HG02970 (cell line): ENCODE results near the gene RIT1.
"Not testable (repeated sequence)": the region's sequence is repeated elsewhere in the genome, so short reads cannot be mapped to it uniquely, and the experiment has no call there.

Source experiments
- ATAC-seq: cut with Tn5 transposase; IDR thresholded peaks from one replicate; pipeline ENCODE4 v1.9.1; 2021; ENCODE audit warnings: mild to moderate bottlenecking, moderate library complexity, moderate number of reproducible peaks; ENCODE audit not compliant: unreplicated experiment, low FRiP score

RIT1 gene

GRCh38 chr1:155934097-155934935 lies 23.2 kb upstream of the RIT1 start, which contains the start of gene KHDC4:
KHDC4 (minus strand) TSS chr1:155934413; CDS start chr1:155934373, 40 bp downstream.
- ATAC-seq = peak; percentile 92

- peak; percentile 11 for ATAC-seq
Measured at GRCh38 chr1:155933591-155934096, 22.5 kb upstream of the RIT1 start.

GRCh38 chr1:155932487-155932886 lies 21.3 kb upstream of the RIT1 start:
- no peak for ATAC-seq

GRCh38 chr1:155932081-155932480 lies 20.9 kb upstream of the RIT1 start:
- ATAC-seq = no peak

DNA sequence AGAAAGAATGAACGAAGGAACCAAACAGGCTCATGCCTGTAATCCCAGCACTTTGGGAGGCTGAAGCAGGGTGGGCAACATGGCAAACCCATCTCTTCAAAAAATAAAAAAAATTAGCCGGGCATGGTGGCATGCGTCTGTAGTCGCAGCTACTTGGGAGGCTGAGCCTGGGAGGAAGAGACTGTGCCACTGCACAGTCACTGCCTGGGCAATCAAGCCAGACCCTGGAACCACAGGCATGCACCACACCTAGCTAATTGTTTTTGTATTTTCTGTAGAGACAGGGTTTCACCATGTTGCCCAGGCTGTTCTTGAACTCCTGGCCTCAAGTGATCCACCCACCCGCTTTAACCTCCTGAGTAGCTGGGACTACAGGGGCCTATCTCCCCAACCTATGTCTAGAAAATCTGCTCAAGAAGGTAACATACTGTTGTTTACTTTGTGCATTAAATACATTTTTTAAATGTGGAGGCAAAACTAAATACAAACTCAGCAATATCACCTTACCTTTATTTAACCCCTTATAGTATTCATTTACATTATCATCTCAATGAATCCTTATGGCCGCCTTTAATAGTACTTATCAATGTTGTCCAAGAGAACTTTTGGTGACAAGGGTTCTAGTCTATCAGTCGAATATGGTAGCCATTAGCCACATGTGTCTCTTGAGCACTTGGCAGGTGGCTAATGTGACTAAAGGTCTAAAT lies 20.3 kb upstream of the RIT1 start:
- ATAC-seq = no peak

DNA sequence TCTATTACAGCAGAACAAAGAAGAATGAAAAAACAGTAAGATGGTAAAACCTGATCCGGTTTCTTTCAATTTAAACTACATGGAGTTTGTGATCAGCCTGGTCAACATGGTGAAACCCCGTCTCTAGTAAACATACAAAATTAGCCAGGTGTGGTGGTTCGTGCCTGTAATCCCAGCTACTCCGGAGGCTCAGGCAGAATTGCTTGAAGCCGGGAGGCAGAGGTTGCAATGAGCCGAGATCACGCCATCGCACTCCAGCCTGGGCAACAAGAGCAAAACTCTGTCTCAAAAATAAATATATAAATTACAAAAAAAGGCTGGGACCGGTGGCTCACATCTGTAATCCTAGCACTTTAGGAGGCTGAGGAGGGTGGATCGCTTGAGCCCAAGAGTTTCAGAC lies 19.6 kb upstream of the RIT1 start:
- ATAC-seq = not testable (repeated sequence)

DNA sequence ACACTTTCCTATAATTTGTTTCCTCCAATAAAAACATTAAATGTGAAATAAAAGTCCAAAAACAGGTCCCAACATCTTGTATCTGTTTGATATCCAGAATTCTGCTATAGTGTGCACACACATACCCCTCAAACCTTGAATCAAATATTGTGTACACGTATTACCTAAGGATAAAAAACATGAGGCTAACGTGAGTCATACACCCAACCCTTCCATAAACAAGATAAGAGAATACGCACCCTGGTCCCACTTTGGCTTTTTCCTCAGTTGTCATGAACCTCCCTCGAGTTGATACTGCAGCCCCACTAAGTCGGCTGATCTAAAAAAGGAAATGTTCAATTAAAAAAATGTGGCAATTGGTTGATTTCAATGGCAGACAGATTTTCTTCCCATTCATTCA lies 17.9 kb upstream of the RIT1 start:
- no peak for ATAC-seq

DNA sequence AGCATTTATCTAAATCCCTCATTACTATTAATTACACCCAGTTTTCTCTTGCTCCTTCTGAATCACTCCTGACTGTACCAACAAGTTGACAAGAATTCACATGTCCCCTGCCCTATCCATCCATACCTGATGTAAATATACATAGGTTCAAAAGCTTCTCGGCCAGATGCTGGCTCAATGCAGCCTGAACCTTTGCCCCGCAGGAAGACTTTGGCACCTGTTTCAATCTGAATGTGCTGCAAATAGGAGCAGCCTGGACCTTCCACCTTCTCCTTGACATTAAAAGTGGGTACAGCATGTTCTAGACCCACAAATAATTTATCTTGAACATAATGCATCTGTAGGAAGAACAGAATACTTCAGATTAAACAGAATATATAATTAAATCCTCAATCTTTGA lies 14.4 kb upstream of the RIT1 start:
- ATAC-seq = no peak

GRCh38 chr1:155920717-155921116 lies 9.6 kb upstream of the RIT1 start:
- ATAC-seq = no peak

DNA sequence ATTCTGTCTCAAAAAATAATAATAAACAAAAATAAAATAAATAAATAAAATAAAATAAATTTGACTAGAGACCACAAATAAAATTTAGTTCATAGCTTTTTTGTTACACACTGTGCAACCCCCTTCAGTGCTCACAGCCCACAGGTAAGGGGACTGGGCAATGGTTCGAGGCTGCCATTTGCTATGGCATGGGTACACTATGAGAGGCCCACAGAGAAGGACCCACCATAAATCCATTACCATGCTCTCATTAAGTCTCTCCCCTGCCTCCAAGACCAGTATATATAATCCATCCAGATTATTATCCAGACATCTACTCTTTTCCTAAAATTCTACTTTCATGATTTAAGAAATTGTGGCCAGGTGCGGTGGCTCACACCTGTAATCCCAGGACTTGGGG lies 8.7 kb upstream of the RIT1 start:
- no peak for ATAC-seq

DNA sequence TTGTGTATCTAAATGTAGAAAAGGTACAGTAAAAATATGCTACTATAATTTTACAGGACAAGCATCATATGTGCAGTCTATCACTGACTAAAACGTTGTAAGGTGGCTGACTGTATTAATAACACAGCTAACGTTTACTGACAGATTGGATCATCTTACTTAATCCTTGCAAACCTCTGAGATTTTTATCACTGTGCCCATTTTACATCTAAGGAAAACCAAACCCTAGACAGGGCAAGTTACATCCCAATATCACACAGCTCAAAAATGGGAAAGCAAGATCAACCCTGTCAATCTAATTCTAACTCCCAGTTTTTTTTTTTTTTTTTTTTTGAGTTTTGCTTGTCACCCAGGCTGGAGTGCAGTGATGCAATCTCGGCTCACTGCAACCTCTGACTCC lies 7.5 kb upstream of the RIT1 start:
- ATAC-seq = no peak

GRCh38 chr1:155913969-155914757 lies 3.0 kb upstream of the RIT1 start:
- no peak for ATAC-seq

DNA sequence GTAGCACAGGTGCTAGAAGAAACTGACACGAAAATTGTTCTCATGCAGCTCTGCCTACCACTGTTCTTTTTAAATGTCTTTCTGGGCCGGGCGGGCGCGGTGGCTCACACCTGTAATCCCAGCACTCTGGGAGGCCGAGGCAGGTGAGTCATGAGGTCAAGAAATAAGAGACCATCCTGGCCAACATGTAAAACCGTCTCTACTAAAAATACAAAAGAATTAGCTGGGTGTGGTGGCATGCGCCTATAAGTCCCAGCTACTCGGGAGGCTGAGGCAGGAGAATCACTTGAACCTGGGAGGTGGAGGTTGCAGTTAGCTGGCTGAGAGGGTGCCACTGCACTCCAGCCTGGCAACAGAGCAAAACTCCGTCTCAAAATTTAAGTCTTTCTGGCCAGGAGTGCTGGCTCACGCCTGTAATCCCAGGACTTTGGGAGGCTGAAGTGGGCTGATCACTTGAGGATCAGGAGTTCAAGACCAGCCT lies 947 bp upstream of the RIT1 start:
- ATAC-seq = no peak

GRCh38 chr1:155910621-155911121 lies 478 bp downstream of the RIT1 start:
- peak; percentile 17 for ATAC-seq

DNA sequence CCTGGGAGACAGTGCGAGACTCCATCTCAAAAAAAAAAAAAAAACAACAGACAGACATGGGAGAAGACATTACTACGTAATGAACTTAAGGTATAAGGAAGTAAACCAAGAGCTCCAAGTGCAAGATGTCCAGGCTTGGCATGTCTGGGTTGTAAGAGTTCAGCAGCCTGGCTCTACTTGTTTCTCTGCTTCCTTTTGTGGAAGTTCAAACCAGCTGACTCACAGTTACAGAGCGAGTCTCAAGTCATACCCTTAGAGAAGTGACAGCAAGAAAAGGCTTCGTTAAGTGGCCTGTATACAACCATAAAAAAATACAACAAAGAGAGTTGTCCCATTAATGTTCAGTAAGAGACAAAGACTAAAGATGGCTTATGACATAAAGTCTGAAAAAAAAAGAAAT lies 1.3 kb downstream of the RIT1 start:
- no peak for ATAC-seq

GRCh38 chr1:155904261-155904660 lies 6.9 kb downstream of the RIT1 start:
- no peak for ATAC-seq

DNA sequence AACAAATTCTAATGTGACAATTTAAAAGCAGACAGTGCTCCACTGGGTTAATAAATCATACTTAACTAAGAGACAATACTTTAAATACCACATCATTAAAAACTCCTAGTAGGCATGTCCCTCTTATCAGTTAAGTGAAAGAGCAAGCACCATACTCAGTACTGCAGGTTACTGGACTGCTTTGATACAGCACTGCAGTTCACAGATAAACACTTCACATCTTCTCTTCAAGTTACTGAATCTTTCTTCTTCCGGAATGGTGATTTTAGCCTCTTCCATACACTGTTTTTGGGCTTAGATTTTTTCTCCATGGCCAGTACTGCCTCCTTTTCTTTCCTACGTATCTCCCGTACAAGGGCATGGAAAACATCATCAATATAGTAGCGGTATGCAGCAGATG lies 11.0 kb downstream of the RIT1 start:
- no peak for ATAC-seq

GRCh38 chr1:155899683-155900082 lies 11.5 kb downstream of the RIT1 start:
- ATAC-seq = no peak

DNA sequence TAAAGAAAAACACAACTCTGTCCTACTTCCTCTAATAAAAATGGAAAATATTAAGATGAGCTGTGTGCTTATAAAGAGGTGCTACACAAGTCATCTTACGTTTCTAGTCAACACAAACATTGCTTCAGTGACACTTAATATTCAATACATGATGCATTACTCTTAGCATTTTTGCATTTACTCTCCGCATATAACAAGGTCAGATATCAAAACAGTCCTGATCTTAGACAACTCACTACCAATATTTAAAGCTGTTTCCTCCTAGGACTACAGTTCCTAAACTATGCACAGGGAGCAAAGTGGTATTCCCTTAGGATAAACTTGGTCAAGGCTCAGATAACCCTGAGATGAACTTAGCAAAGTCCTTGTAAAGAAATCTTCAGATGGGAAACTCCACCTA lies 12.3 kb downstream of the RIT1 start:
- no peak for ATAC-seq

GRCh38 chr1:155897746-155898145 lies 13.4 kb downstream of the RIT1 start:
- ATAC-seq = no peak
